Muscle of leg (tissue), 11 donors: ENCODE data around the gene ILDR1. TPM values are rescaled to one million over a fixed set of nuclear protein-coding genes. Genes with fewer than 3 reads are reported as not detected.

Experiments used
- DNase-seq: peaks from one replicate; pipeline ENCODE4 v3.0.0; 2013
- H3K27ac ChIP-seq: one replicate; pipeline ENCODE4 v1.5.1; 2013; ENCODE audit warnings: mild to moderate bottlenecking, low read length, control low read depth
- H3K27me3 ChIP-seq: one replicate; pipeline ENCODE4 v1.6.1; 2013; ENCODE audit warnings: low read length; ENCODE audit not compliant: control insufficient read depth, insufficient read depth
- H3K36me3 ChIP-seq: one replicate; pipeline ENCODE4 v1.6.1; 2013; ENCODE audit warnings: low read length; ENCODE audit not compliant: control insufficient read depth, insufficient read depth
- H3K4me1 ChIP-seq: one replicate; pipeline ENCODE4 v1.6.1; 2013; ENCODE audit warnings: low read length; ENCODE audit not compliant: control insufficient read depth, insufficient read depth
- H3K4me3 ChIP-seq: one replicate; pipeline ENCODE4 v1.5.1; 2013; ENCODE audit warnings: low read length, control low read depth
- H3K9me3 ChIP-seq: replicated peaks from 2 replicates; pipeline ENCODE4 v1.6.1; 2013; ENCODE audit warnings: low read depth, low read length; ENCODE audit not compliant: control insufficient read depth
- WGBS: methylation state at CpG from one replicate; pipeline ENCODE4 v1.1.5; 2013; ENCODE audit warnings: missing lambda C conversion rate; ENCODE audit not compliant: insufficient coverage; 5-methylcytosine and 5-hydroxymethylcytosine counted together
- polyA plus RNA-seq, 8 donors: library from polyadenylated mRNA; unstranded; fragments of 120-200 nt; gene quantifications; one replicate each; pipeline versions ENCODE4 v1.2.1 to v1.2.3, GENCODE V29; 2013; ENCODE audit warnings: inconsistent platforms in 1 of 8, low replicate concordance in 1 of 8; ENCODE audit not compliant: insufficient read length in 8 of 8, insufficient read depth in 1 of 8
- total RNA-seq: library from RNA; stranded (reverse); fragments of 120-200 nt; gene quantifications from one replicate; pipeline ENCODE4 v1.2.4, GENCODE V29; 2013

The ILDR1 gene
- total and polyA plus RNA-seq, 9 donors, result 0.10 to 0.83 (median 0.22) TPM

DNA sequence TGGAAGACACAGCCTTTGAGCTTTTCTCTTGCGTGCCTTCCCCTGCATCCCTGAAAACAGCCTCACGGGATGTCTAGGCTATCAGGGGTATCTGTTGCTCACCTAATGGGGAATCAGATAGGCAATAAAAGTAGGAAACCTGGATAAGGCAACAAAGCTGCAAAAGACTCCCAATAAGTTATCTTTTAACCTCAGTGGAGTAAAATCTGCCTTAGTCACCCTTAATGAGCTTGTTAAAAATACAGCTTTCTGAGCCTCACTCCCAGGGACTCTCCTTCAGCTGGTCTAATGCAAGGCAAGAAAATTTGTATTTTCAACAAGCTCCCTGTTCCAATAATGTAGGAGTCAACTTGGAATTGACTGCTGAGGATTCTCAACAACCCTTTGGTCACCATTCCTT is 25.6 kb downstream of the ILDR1 start:
- DNase-seq, result no peak
- WGBS, result no CpG with 5 or more reads among the region's 2 CpGs
- H3K36me3 ChIP-seq, result no peaks in the 10 kb centered on the region
- no peak overlapping the region for H3K4me3 ChIP-seq
- H3K27me3 ChIP-seq, result no peaks in the 10 kb centered on the region
- H3K27ac ChIP-seq, result no peak overlapping the region
- H3K4me1 ChIP-seq, result peaks cover 21% of the 10 kb centered on the region
- no peaks in the 10 kb centered on the region for H3K9me3 ChIP-seq

- H3K27me3 ChIP-seq, result no peaks in the 10 kb centered on the region
- DNase-seq, result peak; percentile 77
- peaks cover 21% of the 10 kb centered on the region for H3K4me1 ChIP-seq
- peak overlapping the region; percentile 70 for H3K27ac ChIP-seq
- H3K36me3 ChIP-seq, result no peaks in the 10 kb centered on the region
- H3K4me3 ChIP-seq, result no peak overlapping the region
- H3K9me3 ChIP-seq, result no peaks in the 10 kb centered on the region
- WGBS, result 55% methylated on average over 14 of the region's 14 CpGs
These were observed 26.6 kb downstream of the ILDR1 start for GRCh38 chr3:121995161-121996137.

- 77% methylated on average over 2 of the region's 3 CpGs for WGBS
- Histone ChIP-seq H3K27ac (peak overlapping the region; percentile 70), H3K4me3 (no peak overlapping the region), H3K9me3 (no peaks in the 10 kb centered on the region), H3K27me3 (no peaks in the 10 kb centered on the region), H3K36me3 (no peaks in the 10 kb centered on the region), H3K4me1 (peaks cover 21% of the 10 kb centered on the region)
- no peak for DNase-seq
These were observed 27.5 kb downstream of the ILDR1 start for GRCh38 chr3:121994551-121994950.

GRCh38 chr3:121992601-121993560 is 29.2 kb downstream of the ILDR1 start:
- WGBS, result 85% methylated on average over 22 of the region's 31 CpGs

DNA sequence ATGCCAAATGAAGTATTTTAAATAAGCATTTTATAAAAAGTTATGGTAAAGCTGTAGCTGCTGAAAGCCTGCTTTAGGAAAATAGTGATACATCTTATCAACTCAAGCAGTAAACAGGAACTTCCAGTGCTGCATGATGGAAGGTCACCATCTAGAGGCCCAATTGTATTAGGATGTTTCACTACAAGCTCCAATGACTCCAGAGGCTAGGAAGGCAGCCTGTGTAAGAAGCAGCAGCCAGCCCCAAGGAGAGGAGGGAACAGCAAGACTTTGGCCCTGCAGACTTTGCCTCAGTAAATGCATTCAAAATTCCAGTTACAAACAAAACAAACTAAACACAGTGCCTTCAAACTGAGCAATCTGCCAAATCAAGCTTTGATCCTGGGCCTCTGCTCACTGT is 32.1 kb downstream of the ILDR1 start:
- Histone ChIP-seq H3K9me3 (no peaks in the 10 kb centered on the region), H3K36me3 (no peaks in the 10 kb centered on the region), H3K4me1 (peaks cover 12% of the 10 kb centered on the region), H3K4me3 (no peak overlapping the region), H3K27ac (no peak overlapping the region), H3K27me3 (no peaks in the 10 kb centered on the region)
- peak; percentile 43 for DNase-seq

More at GRCh38 chr3:121992601-121993560, 29.2 kb downstream of the ILDR1 start:
- no peak for DNase-seq
- no peaks in the 10 kb centered on the region for H3K36me3 ChIP-seq
- H3K9me3 ChIP-seq, result no peaks in the 10 kb centered on the region
- no peak overlapping the region for H3K4me3 ChIP-seq
- no peak overlapping the region for H3K27ac ChIP-seq
- no peaks in the 10 kb centered on the region for H3K27me3 ChIP-seq
- peaks cover 21% of the 10 kb centered on the region for H3K4me1 ChIP-seq

DNA sequence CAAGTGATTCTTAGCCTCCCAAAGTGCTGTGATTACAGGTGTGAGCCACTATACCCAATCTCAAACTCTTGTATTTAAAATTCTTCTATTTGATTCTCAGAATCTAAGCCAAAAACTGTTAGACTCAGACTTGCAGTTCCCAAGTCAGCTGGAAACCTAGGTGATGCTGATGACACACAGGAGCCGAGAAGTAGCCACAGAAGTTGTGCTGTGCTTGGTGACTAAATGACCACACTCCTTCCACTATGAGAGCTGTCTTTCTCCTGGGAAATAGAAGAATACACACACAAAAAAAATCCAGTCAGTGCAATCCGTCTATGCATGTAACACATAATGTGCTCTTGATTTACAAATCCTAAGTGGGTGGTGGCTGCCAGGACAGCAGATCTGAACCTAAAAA is 33.9 kb downstream of the ILDR1 start:
- Histone ChIP-seq H3K4me1 (peaks cover 8% of the 10 kb centered on the region), H3K9me3 (peaks cover 4% of the 10 kb centered on the region), H3K4me3 (no peak overlapping the region), H3K27ac (no peak overlapping the region), H3K36me3 (no peaks in the 10 kb centered on the region), H3K27me3 (no peaks in the 10 kb centered on the region)
- WGBS, result no CpG with 5 or more reads among the region's 2 CpGs
- no peak for DNase-seq

DNA sequence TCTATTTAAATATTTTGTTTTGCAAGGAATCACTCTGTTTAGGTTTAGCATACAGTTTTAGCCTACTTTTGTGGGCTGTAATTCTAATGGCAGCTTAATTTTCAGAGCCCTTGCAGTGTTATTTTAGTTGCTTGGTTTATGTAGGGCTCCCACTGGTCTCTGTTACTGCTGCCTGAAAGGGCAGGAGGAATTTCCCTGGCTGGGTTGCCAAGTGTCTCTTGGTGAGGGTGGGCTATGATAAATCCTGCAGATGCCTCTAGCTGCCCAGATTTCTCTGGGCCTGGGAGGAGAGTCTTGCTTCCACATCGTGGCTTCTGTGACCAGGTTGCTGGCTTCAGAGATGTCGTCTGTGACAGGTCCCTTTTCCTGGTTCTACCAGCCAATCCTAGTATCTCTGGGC is 36.2 kb downstream of the ILDR1 start:
- 57% methylated on average over 2 of the region's 2 CpGs for WGBS
- H3K9me3 ChIP-seq, result peaks cover 6% of the 10 kb centered on the region
- no peak overlapping the region for H3K27ac ChIP-seq
- H3K4me3 ChIP-seq, result no peak overlapping the region
- no peaks in the 10 kb centered on the region for H3K27me3 ChIP-seq
- H3K36me3 ChIP-seq, result no peaks in the 10 kb centered on the region
- no peaks in the 10 kb centered on the region for H3K4me1 ChIP-seq
- DNase-seq, result no peak

- Histone ChIP-seq H3K27ac (no peak overlapping the region), H3K9me3 (peaks cover 6% of the 10 kb centered on the region), H3K36me3 (no peaks in the 10 kb centered on the region), H3K4me1 (no peaks in the 10 kb centered on the region), H3K27me3 (no peaks in the 10 kb centered on the region), H3K4me3 (no peak overlapping the region)
- WGBS, result no CpG with 5 or more reads among the region's 2 CpGs
- no peak for DNase-seq
These were observed 40.6 kb downstream of the ILDR1 start for GRCh38 chr3:121981473-121981872.

GRCh38 chr3:121980450-121980796 is 41.6 kb downstream of the ILDR1 start:
- no peak overlapping the region for H3K27ac ChIP-seq
- H3K9me3 ChIP-seq, result peaks cover 6% of the 10 kb centered on the region
- 83% methylated on average over 1 of the region's 5 CpGs for WGBS
- no peak overlapping the region for H3K4me3 ChIP-seq
- no peak for DNase-seq
- no peaks in the 10 kb centered on the region for H3K27me3 ChIP-seq
- H3K4me1 ChIP-seq, result no peaks in the 10 kb centered on the region
- no peaks in the 10 kb centered on the region for H3K36me3 ChIP-seq
